Tibial nerve (tissue), 4 donors: ENCODE results near the gene CEP85L. TPM values are rescaled to one million over a fixed set of nuclear protein-coding genes. Genes with fewer than 3 reads are reported as not detected.

Source experiments
- DNase-seq, 2 donors: peaks; one replicate each; pipeline ENCODE4 v3.0.0-alpha.2; 2019; ENCODE audit warnings: low spot score in 2 of 2
- H3K27ac ChIP-seq, 4 donors: fragments of 200-600 bp; sonication (generic) in 3 of 4; one replicate each; pipeline ENCODE4 v1.5.1; 2017 to 2019; ENCODE audit warnings: mild to moderate bottlenecking in 1 of 4
- H3K27me3 ChIP-seq, 2 donors: fragments of 200-600 bp; sonication (generic) in 1 of 2; one replicate each; pipeline versions ENCODE4 v1.5.1 to v1.6.0; 2017 to 2019
- H3K36me3 ChIP-seq, 3 donors: fragments of 200-600 bp; sonication (generic); one replicate each; pipeline ENCODE4 v1.5.1; 2018 to 2019
- H3K4me1 ChIP-seq, 4 donors: fragments of 200-600 bp; sonication (generic) in 3 of 4; one replicate each; pipeline ENCODE4 v1.5.1; 2017 to 2019
- H3K4me3 ChIP-seq, 4 donors: fragments of 200-600 bp; sonication (generic) in 3 of 4; one replicate each; pipeline ENCODE4 v1.5.1; 2017 to 2019; ENCODE audit warnings: mild to moderate bottlenecking in 1 of 4, moderate library complexity in 1 of 4
- H3K9me3 ChIP-seq, 4 donors: fragments of 200-600 bp; sonication (generic) in 3 of 4; one replicate each; pipeline ENCODE4 v1.5.1; 2017 to 2019
- EP300 ChIP-seq, 2 donors: sonication (generic); formaldehyde crosslinking; IDR thresholded peaks; one replicate each; pipeline ENCODE4 v1.6.1; 2017; ENCODE audit warnings: antibody characterized with exemption in 2 of 2, mild to moderate bottlenecking in 1 of 2
- POLR2A ChIP-seq, 2 donors: fragments of 450-650 bp; IDR thresholded peaks; one replicate each; pipeline ENCODE4 v1.6.1; 2017; ENCODE audit warnings: antibody characterized with exemption in 2 of 2, mild to moderate bottlenecking in 2 of 2, moderate library complexity in 2 of 2
- WGBS, 2 donors: methylation state at CpG; one replicate each; pipeline ENCODE4 v1.1.5; 2018; 5-methylcytosine and 5-hydroxymethylcytosine counted together
- total RNA-seq, 4 donors: library from RNA; depleted of rRNA; stranded (reverse); fragments of >200 nt; gene quantifications; one replicate each; pipeline ENCODE4 v1.1.0, GENCODE V29; 2016
- TF ChIP-seq, protein P1 (sequence below), 5 experiments: fragments of 200-600 bp in 3 of 5; fragments of 450-650 bp in 2 of 5; sonication (generic) in 3 of 5; IDR thresholded peaks; one replicate each; pipeline ENCODE4 v1.5.1; 2016 to 2019; ENCODE audit warnings: antibody characterized with exemption in 5 of 5, mild to moderate bottlenecking in 3 of 5, moderate library complexity in 2 of 5

CEP85L gene
- total RNA-seq, 4 donors from 2014 or later: 26.7 to 47.4 (median 37.8) TPM

GRCh38 chr6:118677193-118677592, 25.8 kb upstream of the CEP85L start:
- Histone ChIP-seq H3K4me3 (no peak overlapping the region), H3K4me1 (peaks cover 0 to 23% (median 4%) of the 10 kb centered on the region in 4 donors), H3K36me3 (no peaks in the 10 kb centered on the region), H3K27me3 (no peaks in the 10 kb centered on the region), H3K27ac (peak overlapping the region in 1 of 4 donors; percentile 21), H3K9me3 (no peaks in the 10 kb centered on the region)
- 59 to 77% methylated on average over 4 of the region's 4 CpGs for WGBS, 2 donors
- no peak for TF ChIP-seq EP300 (IDR thresholded peaks at IDR 0.05)
- no peak for TF ChIP-seq POLR2A (IDR thresholded peaks at IDR 0.05)
- TF ChIP-seq, protein P1, sequence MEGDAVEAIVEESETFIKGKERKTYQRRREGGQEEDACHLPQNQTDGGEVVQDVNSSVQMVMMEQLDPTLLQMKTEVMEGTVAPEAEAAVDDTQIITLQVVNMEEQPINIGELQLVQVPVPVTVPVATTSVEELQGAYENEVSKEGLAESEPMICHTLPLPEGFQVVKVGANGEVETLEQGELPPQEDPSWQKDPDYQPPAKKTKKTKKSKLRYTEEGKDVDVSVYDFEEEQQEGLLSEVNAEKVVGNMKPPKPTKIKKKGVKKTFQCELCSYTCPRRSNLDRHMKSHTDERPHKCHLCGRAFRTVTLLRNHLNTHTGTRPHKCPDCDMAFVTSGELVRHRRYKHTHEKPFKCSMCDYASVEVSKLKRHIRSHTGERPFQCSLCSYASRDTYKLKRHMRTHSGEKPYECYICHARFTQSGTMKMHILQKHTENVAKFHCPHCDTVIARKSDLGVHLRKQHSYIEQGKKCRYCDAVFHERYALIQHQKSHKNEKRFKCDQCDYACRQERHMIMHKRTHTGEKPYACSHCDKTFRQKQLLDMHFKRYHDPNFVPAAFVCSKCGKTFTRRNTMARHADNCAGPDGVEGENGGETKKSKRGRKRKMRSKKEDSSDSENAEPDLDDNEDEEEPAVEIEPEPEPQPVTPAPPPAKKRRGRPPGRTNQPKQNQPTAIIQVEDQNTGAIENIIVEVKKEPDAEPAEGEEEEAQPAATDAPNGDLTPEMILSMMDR (IDR thresholded peaks at IDR 0.05): no peak
- DNase-seq: no peak

- Histone ChIP-seq H3K27me3 (no peaks in the 10 kb centered on the region), H3K27ac (no peak overlapping the region), H3K36me3 (no peaks in the 10 kb centered on the region), H3K9me3 (no peaks in the 10 kb centered on the region), H3K4me3 (no peak overlapping the region), H3K4me1 (peaks cover 0 to 17% (median 2%) of the 10 kb centered on the region in 4 donors)
- no peak for DNase-seq
- 87 to 96% methylated on average over 1 of the region's 1 CpG for WGBS, 2 donors
- TF ChIP-seq, protein P1 (IDR thresholded peaks at IDR 0.05): no peak
- TF ChIP-seq EP300 (IDR thresholded peaks at IDR 0.05) (no peak), POLR2A (IDR thresholded peaks at IDR 0.05) (no peak)
Observed at GRCh38 chr6:118675225-118675624, 23.8 kb upstream of the CEP85L start.

- H3K4me3 ChIP-seq: no peak overlapping the region
- H3K27ac ChIP-seq: no peak overlapping the region
- no peaks in the 10 kb centered on the region for H3K36me3 ChIP-seq
- peaks cover 0 to 21% (median 0%) of the 10 kb centered on the region in 4 donors for H3K4me1 ChIP-seq
- no peak for TF ChIP-seq POLR2A (IDR thresholded peaks at IDR 0.05)
- 95 to 100% methylated on average over 1 of the region's 1 CpG for WGBS, 2 donors
- DNase-seq: no peak
- H3K9me3 ChIP-seq: no peaks in the 10 kb centered on the region
- no peaks in the 10 kb centered on the region for H3K27me3 ChIP-seq
Observed at GRCh38 chr6:118674772-118675171, 23.4 kb upstream of the CEP85L start.

DNA sequence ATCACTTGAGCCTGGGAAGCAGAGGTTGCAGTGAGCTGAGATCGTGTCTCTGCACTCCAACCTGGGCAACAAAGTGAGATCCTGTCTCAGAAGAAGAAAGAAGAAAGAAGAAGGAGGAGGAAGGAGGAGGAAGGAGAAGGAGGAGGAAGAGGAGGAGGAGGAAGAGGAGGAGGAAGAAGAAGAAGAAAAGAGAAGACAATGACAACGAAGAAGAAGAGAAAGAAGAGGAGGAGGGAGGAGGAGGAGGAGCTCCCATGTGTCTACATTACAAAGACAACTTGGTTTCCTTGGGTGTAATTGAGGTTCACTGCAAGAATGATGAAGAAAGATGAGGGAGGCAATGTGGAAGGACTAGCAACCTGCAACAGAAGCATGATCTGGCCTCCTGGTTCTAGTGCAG, 21.3 kb upstream of the CEP85L start:
- Histone ChIP-seq H3K9me3 (no peaks in the 10 kb centered on the region), H3K27me3 (no peaks in the 10 kb centered on the region), H3K4me3 (no peak overlapping the region), H3K27ac (no peak overlapping the region), H3K4me1 (peaks cover 0 to 28% (median 12%) of the 10 kb centered on the region in 4 donors), H3K36me3 (no peaks in the 10 kb centered on the region)
- WGBS, 2 donors: 79 to 80% methylated on average over 2 of the region's 2 CpGs
- TF ChIP-seq, protein P1 (IDR thresholded peaks at IDR 0.05): no peak
- TF ChIP-seq EP300 (IDR thresholded peaks at IDR 0.05): no peak
- TF ChIP-seq POLR2A (IDR thresholded peaks at IDR 0.05): no peak
- no peak for DNase-seq

GRCh38 chr6:118669561-118669960, 18.2 kb upstream of the CEP85L start:
- H3K27me3 ChIP-seq: no peaks in the 10 kb centered on the region
- no peak for TF ChIP-seq POLR2A (IDR thresholded peaks at IDR 0.05)
- no peak for TF ChIP-seq EP300 (IDR thresholded peaks at IDR 0.05)
- TF ChIP-seq, protein P1 (IDR thresholded peaks at IDR 0.05): no peak
- no peaks in the 10 kb centered on the region for H3K9me3 ChIP-seq
- WGBS, 2 donors: 100% methylated on average over 1 of the region's 1 CpG
- peak overlapping the region in 3 of 4 donors; percentile 29 to 76 (median 73) for H3K27ac ChIP-seq
- no peak overlapping the region for H3K4me3 ChIP-seq
- no peaks in the 10 kb centered on the region for H3K36me3 ChIP-seq
- DNase-seq: no peak
- H3K4me1 ChIP-seq: peaks cover 0 to 47% (median 13%) of the 10 kb centered on the region in 4 donors
